Neural cell (in vitro differentiated cells): ENCODE measurements around the gene CELSR1. TPM values are rescaled to one million over a fixed set of nuclear protein-coding genes. Genes with fewer than 3 reads are reported as not detected.

ENCODE experiments used
- H2AFZ ChIP-seq: fragments of 200-600, 300-800 bp; sonication (generic), shearing (Covaris generic); 2 replicates; pipeline ENCODE4 v1.6.0; 2014; ENCODE audit warnings: low read depth, mild to moderate bottlenecking, antibody characterized with exemption, low read length, moderate library complexity
- H3F3A ChIP-seq: fragments of 200-600 bp; shearing (Covaris generic); 2 replicates; pipeline ENCODE4 v1.6.1; 2016; ENCODE audit warnings: mild to moderate bottlenecking, moderate library complexity, mixed read lengths, antibody characterized with exemption, low read length; ENCODE audit not compliant: insufficient read depth, poor library complexity, severe bottlenecking
- H3K27ac ChIP-seq: fragments of 200-600, 300-800 bp; sonication (generic), shearing (Covaris generic); 2 replicates; pipeline ENCODE4 v1.5.1; 2014; ENCODE audit warnings: mild to moderate bottlenecking, low read length, moderate library complexity
- H3K27me3 ChIP-seq: fragments of 300-800, 200-600 bp; sonication (generic), shearing (Covaris generic); 2 replicates; pipeline ENCODE4 v1.6.0; 2014; ENCODE audit warnings: mild to moderate bottlenecking, low read depth, low read length, moderate library complexity; ENCODE audit not compliant: insufficient read depth
- H3K36me3 ChIP-seq: fragments of 300-800, 200-600 bp; sonication (generic), shearing (Covaris generic); 2 replicates; pipeline ENCODE4 v1.5.1; 2014; ENCODE audit warnings: mild to moderate bottlenecking, antibody characterized with exemption, low read length, moderate library complexity; ENCODE audit not compliant: insufficient read depth
- H3K4me2 ChIP-seq: fragments of 300-800, 200-600 bp; sonication (generic), shearing (Covaris generic); 2 replicates; pipeline ENCODE4 v1.6.0; 2014; ENCODE audit warnings: mild to moderate bottlenecking, low read length
- H3K4me3 ChIP-seq: fragments of 300-800, 200-600 bp; sonication (generic), shearing (Covaris generic); 2 replicates; pipeline ENCODE4 v1.5.1; 2014; ENCODE audit warnings: mild to moderate bottlenecking, low read length, moderate library complexity
- H3K79me2 ChIP-seq: fragments of 200-600 bp; shearing (Covaris generic); replicated peaks from 2 replicates; pipeline ENCODE4 v1.6.0; 2014; ENCODE audit warnings: mild to moderate bottlenecking, low read length, moderate library complexity; ENCODE audit not compliant: insufficient read depth
- H3K9ac ChIP-seq: fragments of 300-800, 200-600 bp; sonication (generic), shearing (Covaris generic); 2 replicates; pipeline ENCODE4 v1.6.1; 2016; ENCODE audit warnings: mild to moderate bottlenecking, low read length, mixed read lengths
- H3K9me2 ChIP-seq: fragments of 200-600 bp; shearing (Covaris generic); 2 replicates; pipeline ENCODE4 v1.6.1; 2016; ENCODE audit warnings: mild to moderate bottlenecking, low read length, mixed read lengths; ENCODE audit not compliant: insufficient read depth
- H3K9me3 ChIP-seq: fragments of 200-600, 300-800 bp; sonication (generic), shearing (Covaris generic); 2 replicates; pipeline ENCODE4 v1.6.1; 2016; ENCODE audit warnings: mild to moderate bottlenecking, mixed run types, low read length, moderate library complexity, mixed read lengths
- H4K20me1 ChIP-seq: fragments of 200-600 bp; shearing (Covaris generic); 2 replicates; pipeline ENCODE4 v1.6.1; 2016; ENCODE audit warnings: mild to moderate bottlenecking, mixed run types; ENCODE audit not compliant: insufficient read depth
- CTCF ChIP-seq: fragments of 450-650 bp; IDR thresholded peaks from 2 replicates; pipeline ENCODE4 v1.5.1; 2014; ENCODE audit warnings: antibody characterized with exemption, mild to moderate bottlenecking, moderate library complexity; ENCODE audit not compliant: poor library complexity, severe bottlenecking
- EP300 ChIP-seq: fragments of 450-650 bp; conservative IDR thresholded peaks from 2 replicates; pipeline ENCODE4 v1.6.1; 2014; ENCODE audit warnings: antibody characterized with exemption, mild to moderate bottlenecking, moderate library complexity; ENCODE audit not compliant: poor library complexity, severe bottlenecking
- EZH2 ChIP-seq: fragments of 200-600, 300-800 bp; shearing (Covaris generic), sonication (generic); IDR thresholded peaks from 2 replicates; pipeline ENCODE4 v1.6.1; 2014; ENCODE audit warnings: antibody characterized with exemption, low read length, borderline replicate concordance, mild to moderate bottlenecking; ENCODE audit not compliant: insufficient read depth, poor library complexity, severe bottlenecking
- MXI1 ChIP-seq: fragments of 450-650 bp; conservative IDR thresholded peaks from 2 replicates; pipeline ENCODE4 v1.6.1; 2014; ENCODE audit warnings: antibody characterized with exemption, mild to moderate bottlenecking; ENCODE audit not compliant: poor library complexity, severe bottlenecking
- POLR2AphosphoS5 ChIP-seq: IDR thresholded peaks from 2 replicates; pipeline ENCODE4 v1.6.1; 2012
- RAD21 ChIP-seq: fragments of 450-650 bp; conservative IDR thresholded peaks from 2 replicates; pipeline ENCODE4 v1.6.1; 2014; ENCODE audit warnings: antibody characterized with exemption, mild to moderate bottlenecking, moderate library complexity
- REST ChIP-seq: IDR thresholded peaks from 2 replicates; pipeline ENCODE4 v1.6.1; 2012; ENCODE audit warnings: borderline replicate concordance
- SMC3 ChIP-seq: fragments of 450-650 bp; conservative IDR thresholded peaks from 2 replicates; pipeline ENCODE4 v1.6.1; 2014; ENCODE audit warnings: antibody characterized with exemption, mild to moderate bottlenecking, moderate library complexity; ENCODE audit not compliant: poor library complexity
- TAF1 ChIP-seq: IDR thresholded peaks from 2 replicates; pipeline ENCODE4 v1.6.1; 2012; ENCODE audit warnings: low read depth
- polyA plus RNA-seq: library from polyadenylated mRNA; depleted of rRNA; stranded (reverse); fragments of >200 nt; gene quantifications from 2 replicates; pipeline ENCODE4 v1.2.3, GENCODE V29; 2014

Gene CELSR1
- polyA plus RNA-seq, 1 donor from 2014 or later, result 0.14 TPM

GRCh38 chr22:46346680-46347405 lies 190.6 kb downstream of the CELSR1 start:
- Histone ChIP-seq H3K79me2 (no peaks in the 10 kb centered on the region), H3K27me3 (no peaks in the 10 kb centered on the region), H3K36me3 (no peaks in the 10 kb centered on the region), H3K4me2 (no peak overlapping the region), H2AFZ (no peak overlapping the region), H3K4me3 (no peak overlapping the region), H3K9ac (no peak overlapping the region), H4K20me1 (no peaks in the 10 kb centered on the region), H3K9me2 (no peaks in the 10 kb centered on the region), H3K27ac (no peak overlapping the region), H3F3A (no peaks in the 10 kb centered on the region), H3K9me3 (no peaks in the 10 kb centered on the region)
- no peak for TF ChIP-seq EZH2
- no peak for TF ChIP-seq RAD21
- TF ChIP-seq SMC3, result no peak
- no peak for TF ChIP-seq REST
- TF ChIP-seq CTCF, result no peak
- TF ChIP-seq EP300, result no peak
- TF ChIP-seq TAF1, result no peak
- no peak for TF ChIP-seq POLR2AphosphoS5
- no peak for TF ChIP-seq MXI1

- TF ChIP-seq MXI1 (no peak), EZH2 (no peak), EP300 (no peak), TAF1 (no peak), CTCF (no peak), REST (no peak), SMC3 (no peak), POLR2AphosphoS5 (no peak), RAD21 (no peak)
- peaks cover 5% of the 10 kb centered on the region for H3K36me3 ChIP-seq
- H3K9ac ChIP-seq, result no peak overlapping the region
- no peaks in the 10 kb centered on the region for H3K9me3 ChIP-seq
- no peaks in the 10 kb centered on the region for H3K27me3 ChIP-seq
- no peak overlapping the region for H2AFZ ChIP-seq
- H3K4me3 ChIP-seq, result no peak overlapping the region
- H4K20me1 ChIP-seq, result no peaks in the 10 kb centered on the region
- no peaks in the 10 kb centered on the region for H3F3A ChIP-seq
- no peaks in the 10 kb centered on the region for H3K9me2 ChIP-seq
- no peak overlapping the region for H3K4me2 ChIP-seq
- H3K79me2 ChIP-seq, result peaks cover 17% of the 10 kb centered on the region
- H3K27ac ChIP-seq, result no peak overlapping the region
Measured at GRCh38 chr22:46340676-46341075, 196.7 kb downstream of the CELSR1 start.
